Activated naive CD4-positive, alpha-beta T cell treated with anti-CD3 and anti-CD28 coated beads, Interleukin-2, amount 50 U/mL, for 24 hours (primary cell): Measurements from ENCODE around the gene GABARAPL1.
A peak's percentile ranks its signal among the peaks of the same experiment; 100 is the strongest.
"Not testable (repeated sequence)": the region's sequence is repeated elsewhere in the genome, so short reads cannot be mapped to it uniquely, and the experiment has no call there.

ENCODE experiments used
- H3K27ac Mint-ChIP-seq: one replicate; pipeline ENCODE4 v1.8.0; 2021; ENCODE audit warnings: mild to moderate bottlenecking, mixed read lengths
- H3K27me3 Mint-ChIP-seq: one replicate; pipeline ENCODE4 v1.8.0; 2021; ENCODE audit warnings: mixed read lengths
- H3K36me3 Mint-ChIP-seq: one replicate; pipeline ENCODE4 v1.8.0; 2021; ENCODE audit warnings: mixed read lengths
- H3K4me1 Mint-ChIP-seq: one replicate; pipeline ENCODE4 v1.8.0; 2021; ENCODE audit warnings: mixed read lengths
- H3K4me3 Mint-ChIP-seq: one replicate; pipeline ENCODE4 v1.8.0; 2021; ENCODE audit warnings: mild to moderate bottlenecking, mixed read lengths
- H3K9me3 Mint-ChIP-seq: one replicate; pipeline ENCODE4 v1.8.0; 2021; ENCODE audit warnings: mixed read lengths

Gene GABARAPL1

GRCh38 chr12:10212739-10213131 lies at the start of gene GABARAPL1:
Gene GABARAPL1 (plus strand): TSS chr12:10212877. CDS start chr12:10213130, 253 bp downstream.
- no peaks in the 10 kb centered on the region for H3K36me3 Mint-ChIP-seq
- peaks cover 34% of the 10 kb centered on the region for H3K4me1 Mint-ChIP-seq

GRCh38 chr12:10163084-10163483 lies 49.6 kb upstream of the GABARAPL1 start:
- Mint-ChIP-seq H3K4me1 (no peaks in the 10 kb centered on the region), H3K9me3 (no peaks in the 10 kb centered on the region)

More at GRCh38 chr12:10212739-10213131, at the start of gene GABARAPL1:
- peak within 1 kb of the TSS; percentile 97 for H3K27ac Mint-ChIP-seq
- peak within 1 kb of the TSS; percentile 90 for H3K4me3 Mint-ChIP-seq
- no peaks in the 10 kb centered on the region for H3K27me3 Mint-ChIP-seq
- H3K9me3 Mint-ChIP-seq, result no peaks in the 10 kb centered on the region

GRCh38 chr12:10165421-10165820 lies 47.3 kb upstream of the GABARAPL1 start:
- Mint-ChIP-seq H3K9me3 (no peaks in the 10 kb centered on the region), H3K4me1 (no peaks in the 10 kb centered on the region), H3K27me3 (peaks cover 1% of the 10 kb centered on the region), H3K36me3 (no peaks in the 10 kb centered on the region), H3K27ac (no peak overlapping the region), H3K4me3 (no peak overlapping the region)

More at GRCh38 chr12:10163084-10163483, 49.6 kb upstream of the GABARAPL1 start:
- Mint-ChIP-seq H3K27ac (no peak overlapping the region), H3K36me3 (no peaks in the 10 kb centered on the region), H3K4me3 (no peak overlapping the region), H3K27me3 (peaks cover 1% of the 10 kb centered on the region)

- no peaks in the 10 kb centered on the region for H3K9me3 Mint-ChIP-seq
- no peaks in the 10 kb centered on the region for H3K36me3 Mint-ChIP-seq
- no peak overlapping the region for H3K4me3 Mint-ChIP-seq
- no peaks in the 10 kb centered on the region for H3K4me1 Mint-ChIP-seq
- no peak overlapping the region for H3K27ac Mint-ChIP-seq
- peaks cover 7% of the 10 kb centered on the region for H3K27me3 Mint-ChIP-seq
These were observed 45.1 kb upstream of the GABARAPL1 start for GRCh38 chr12:10167599-10167998.

GRCh38 chr12:10169104-10169503 lies 43.6 kb upstream of the GABARAPL1 start:
- H3K36me3 Mint-ChIP-seq, result no peaks in the 10 kb centered on the region
- no peaks in the 10 kb centered on the region for H3K4me1 Mint-ChIP-seq
- no peaks in the 10 kb centered on the region for H3K9me3 Mint-ChIP-seq
- no peak overlapping the region for H3K4me3 Mint-ChIP-seq
- peak overlapping the region; percentile 36 for H3K27ac Mint-ChIP-seq
- peaks cover 9% of the 10 kb centered on the region for H3K27me3 Mint-ChIP-seq

- no peaks in the 10 kb centered on the region for H3K4me1 Mint-ChIP-seq
- H3K9me3 Mint-ChIP-seq, result no peaks in the 10 kb centered on the region
- H3K27ac Mint-ChIP-seq, result no peak overlapping the region
- H3K27me3 Mint-ChIP-seq, result peaks cover 11% of the 10 kb centered on the region
- H3K4me3 Mint-ChIP-seq, result no peak overlapping the region
- H3K36me3 Mint-ChIP-seq, result no peaks in the 10 kb centered on the region
These were observed 42.5 kb upstream of the GABARAPL1 start for GRCh38 chr12:10170216-10170615.

- no peaks in the 10 kb centered on the region for H3K36me3 Mint-ChIP-seq
- no peak within 1 kb of the TSS for H3K4me3 Mint-ChIP-seq
- H3K9me3 Mint-ChIP-seq, result no peaks in the 10 kb centered on the region
- H3K4me1 Mint-ChIP-seq, result no peaks in the 10 kb centered on the region
- H3K27me3 Mint-ChIP-seq, result peaks cover 15% of the 10 kb centered on the region
- H3K27ac Mint-ChIP-seq, result no peak within 1 kb of the TSS
These were observed 40.5 kb upstream of the GABARAPL1 start, which contains the start of gene OLR1 for GRCh38 chr12:10171973-10172728. Gene OLR1 (minus strand): TSS chr12:10172132. CDS start chr12:10172077, 55 bp downstream.

- H3K4me3 Mint-ChIP-seq, result no peak overlapping the region
- H3K4me1 Mint-ChIP-seq, result no peaks in the 10 kb centered on the region
- peaks cover 21% of the 10 kb centered on the region for H3K27me3 Mint-ChIP-seq
- H3K27ac Mint-ChIP-seq, result no peak overlapping the region
- no peaks in the 10 kb centered on the region for H3K9me3 Mint-ChIP-seq
- no peaks in the 10 kb centered on the region for H3K36me3 Mint-ChIP-seq
These were observed 37.6 kb upstream of the GABARAPL1 start for GRCh38 chr12:10174986-10175614.

GRCh38 chr12:10175846-10176636 lies 36.6 kb upstream of the GABARAPL1 start:
- Mint-ChIP-seq H3K4me3 (no peak overlapping the region), H3K27me3 (peaks cover 21% of the 10 kb centered on the region), H3K4me1 (no peaks in the 10 kb centered on the region), H3K27ac (no peak overlapping the region), H3K9me3 (no peaks in the 10 kb centered on the region), H3K36me3 (no peaks in the 10 kb centered on the region)

- Mint-ChIP-seq H3K4me1 (no peaks in the 10 kb centered on the region), H3K27me3 (peaks cover 14% of the 10 kb centered on the region), H3K27ac (no peak within 1 kb of the TSS), H3K36me3 (no peaks in the 10 kb centered on the region), H3K9me3 (no peaks in the 10 kb centered on the region), H3K4me3 (no peak within 1 kb of the TSS)
These were observed 33.9 kb upstream of the GABARAPL1 start, which contains the start of gene TMEM52B for GRCh38 chr12:10178821-10179220. Gene TMEM52B (plus strand): TSS chr12:10179032. CDS start chr12:10179575, 543 bp downstream.

- H3K27me3 Mint-ChIP-seq, result peaks cover 16% of the 10 kb centered on the region
- no peaks in the 10 kb centered on the region for H3K36me3 Mint-ChIP-seq
- H3K4me1 Mint-ChIP-seq, result no peaks in the 10 kb centered on the region
- H3K4me3 Mint-ChIP-seq, result no peak overlapping the region
- H3K27ac Mint-ChIP-seq, result no peak overlapping the region
- H3K9me3 Mint-ChIP-seq, result no peaks in the 10 kb centered on the region
These were observed 32.9 kb upstream of the GABARAPL1 start for GRCh38 chr12:10179776-10180181.

GRCh38 chr12:10182354-10183049 lies 30.2 kb upstream of the GABARAPL1 start:
- peaks cover 18% of the 10 kb centered on the region for H3K27me3 Mint-ChIP-seq
- no peak overlapping the region for H3K4me3 Mint-ChIP-seq
- H3K27ac Mint-ChIP-seq, result no peak overlapping the region

GRCh38 chr12:10184261-10184843 lies 28.3 kb upstream of the GABARAPL1 start:
- H3K4me3 Mint-ChIP-seq, result no peak overlapping the region
- no peaks in the 10 kb centered on the region for H3K4me1 Mint-ChIP-seq
- H3K9me3 Mint-ChIP-seq, result no peaks in the 10 kb centered on the region
- no peaks in the 10 kb centered on the region for H3K36me3 Mint-ChIP-seq
- H3K27ac Mint-ChIP-seq, result no peak overlapping the region
- peaks cover 13% of the 10 kb centered on the region for H3K27me3 Mint-ChIP-seq

More at GRCh38 chr12:10182354-10183049, 30.2 kb upstream of the GABARAPL1 start:
- H3K36me3 Mint-ChIP-seq, result no peaks in the 10 kb centered on the region
- H3K9me3 Mint-ChIP-seq, result no peaks in the 10 kb centered on the region
- H3K4me1 Mint-ChIP-seq, result no peaks in the 10 kb centered on the region

- H3K36me3 Mint-ChIP-seq, result no peaks in the 10 kb centered on the region
- H3K27ac Mint-ChIP-seq, result no peak overlapping the region
- H3K9me3 Mint-ChIP-seq, result no peaks in the 10 kb centered on the region
- H3K27me3 Mint-ChIP-seq, result peaks cover 10% of the 10 kb centered on the region
- no peak overlapping the region for H3K4me3 Mint-ChIP-seq
- peaks cover 5% of the 10 kb centered on the region for H3K4me1 Mint-ChIP-seq
These were observed 26.4 kb upstream of the GABARAPL1 start for GRCh38 chr12:10186299-10186698.

- H3K4me3 Mint-ChIP-seq, H3K4me1 Mint-ChIP-seq, H3K9me3 Mint-ChIP-seq, H3K27ac Mint-ChIP-seq, H3K36me3 Mint-ChIP-seq: not testable (repeated sequence)
- peaks cover 10% of the 10 kb centered on the region for H3K27me3 Mint-ChIP-seq
These were observed 25.7 kb upstream of the GABARAPL1 start for GRCh38 chr12:10186958-10187357.
